ENCODE measurements around the gene CYP2U1.
"Not testable (repeated sequence)": the region's sequence is repeated elsewhere in the genome, so short reads cannot be mapped to it uniquely, and the experiment has no call there.

The CYP2U1 gene

GRCh38 chr4:107917500-107917899 lies 13.8 kb upstream of the CYP2U1 start:
- no peak for DNase-seq (ENCODE audit: low read depth in 3 of 3)

DNA sequence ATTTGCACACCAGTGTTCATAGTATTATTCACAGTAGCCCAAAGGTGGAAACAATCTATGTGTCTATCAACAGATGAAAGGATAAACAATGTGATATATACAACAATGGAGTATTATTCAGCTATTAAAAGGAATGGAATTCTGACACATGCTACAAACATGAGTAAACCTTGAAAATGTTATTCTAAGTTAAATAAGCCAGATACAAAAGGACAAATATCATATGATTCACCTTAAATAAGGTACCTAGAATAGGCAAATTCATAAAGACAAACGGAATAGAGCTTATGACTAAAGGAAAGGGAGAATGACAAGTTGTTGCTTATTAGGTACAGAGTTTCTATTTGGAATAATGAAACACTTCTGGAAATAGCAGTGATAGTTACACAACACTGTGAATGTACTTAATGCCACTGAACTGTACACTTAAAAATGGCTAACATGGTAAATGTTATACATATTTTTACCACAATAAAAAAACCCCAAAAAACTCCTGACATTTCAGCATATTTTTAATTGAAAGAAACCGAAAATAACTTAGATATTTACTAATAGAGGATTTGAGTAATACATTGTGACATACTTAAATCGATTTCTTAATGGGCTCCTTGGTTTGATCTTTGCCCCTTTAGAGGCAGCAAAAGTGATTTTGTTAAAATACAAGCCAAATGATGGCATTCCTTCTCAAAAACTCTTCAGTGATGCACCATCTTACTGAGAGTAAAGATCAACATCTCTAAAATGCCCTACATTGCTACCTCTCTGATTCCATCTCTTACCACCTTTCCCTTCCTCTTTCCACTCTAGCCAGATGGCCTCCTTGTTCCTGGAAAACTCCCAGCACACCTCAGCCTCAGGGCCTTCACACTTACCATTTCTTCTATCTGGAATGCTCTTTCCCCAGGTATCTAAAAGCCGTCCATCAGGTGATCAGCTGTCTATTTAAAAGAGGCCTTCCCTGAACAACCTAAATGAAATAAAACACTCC lies 8.6 kb upstream of the CYP2U1 start:
- no peak for DNase-seq (ENCODE audit: low read depth in 3 of 3)

DNA sequence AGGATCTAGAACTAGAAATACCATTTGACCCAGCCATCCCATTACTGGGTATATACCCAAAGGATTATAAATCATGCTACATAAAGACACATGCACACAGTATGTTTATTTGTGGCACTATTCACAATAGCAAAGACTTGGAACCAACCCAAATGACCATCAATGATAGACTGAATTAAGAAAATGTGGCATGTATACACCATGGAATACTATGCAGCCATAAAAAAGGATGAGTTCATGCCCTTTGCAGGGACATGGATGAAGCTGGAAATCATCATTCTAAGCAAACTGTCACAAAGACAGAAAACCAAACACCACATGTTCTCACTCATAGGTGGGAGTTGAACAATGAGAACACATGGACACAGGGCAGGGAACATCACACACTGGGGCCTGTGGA lies 5.6 kb upstream of the CYP2U1 start:
- DNase-seq (ENCODE audit: low read depth in 3 of 3) = not testable (repeated sequence)

DNA sequence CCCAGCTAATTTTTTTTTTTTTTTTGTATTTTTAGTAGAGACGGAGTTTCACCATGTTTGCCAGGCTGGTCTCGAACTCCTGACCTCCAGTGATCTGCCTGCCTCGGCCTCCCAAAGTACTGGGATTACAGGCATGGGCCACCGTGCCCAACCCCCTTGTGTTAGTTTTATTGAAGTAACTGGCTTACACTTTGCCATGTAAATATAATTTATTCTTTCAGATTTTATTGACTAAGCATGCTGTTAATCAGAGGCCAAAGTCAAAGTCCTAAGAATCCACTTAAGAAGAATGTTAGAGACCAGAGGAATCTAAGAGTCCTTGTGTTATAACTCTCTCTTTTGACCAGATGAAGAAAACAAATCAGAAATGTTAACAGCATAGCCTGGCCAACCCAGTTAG lies 4.5 kb upstream of the CYP2U1 start:
- DNase-seq (ENCODE audit: low read depth in 3 of 3) = not testable (repeated sequence)

DNA sequence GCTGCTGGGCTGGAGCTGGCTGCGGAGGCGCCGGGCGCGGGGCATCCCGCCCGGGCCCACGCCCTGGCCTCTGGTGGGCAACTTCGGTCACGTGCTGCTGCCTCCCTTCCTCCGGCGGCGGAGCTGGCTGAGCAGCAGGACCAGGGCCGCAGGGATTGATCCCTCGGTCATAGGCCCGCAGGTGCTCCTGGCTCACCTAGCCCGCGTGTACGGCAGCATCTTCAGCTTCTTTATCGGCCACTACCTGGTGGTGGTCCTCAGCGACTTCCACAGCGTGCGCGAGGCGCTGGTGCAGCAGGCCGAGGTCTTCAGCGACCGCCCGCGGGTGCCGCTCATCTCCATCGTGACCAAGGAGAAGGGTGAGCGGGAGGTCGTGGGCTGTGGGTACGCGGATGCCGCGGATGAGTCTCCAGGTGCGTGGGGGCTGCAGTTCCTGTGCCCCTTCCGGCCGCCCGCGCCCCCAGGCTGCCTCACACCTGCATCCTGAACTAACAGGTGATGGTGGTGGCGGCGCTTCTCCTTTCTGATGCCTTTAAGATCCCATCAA lies 499 bp downstream of the CYP2U1 start:
- DNase-seq (ENCODE audit: low read depth in 3 of 3) = peak in 2 of 3 experiments; percentile 7 to 14

DNA sequence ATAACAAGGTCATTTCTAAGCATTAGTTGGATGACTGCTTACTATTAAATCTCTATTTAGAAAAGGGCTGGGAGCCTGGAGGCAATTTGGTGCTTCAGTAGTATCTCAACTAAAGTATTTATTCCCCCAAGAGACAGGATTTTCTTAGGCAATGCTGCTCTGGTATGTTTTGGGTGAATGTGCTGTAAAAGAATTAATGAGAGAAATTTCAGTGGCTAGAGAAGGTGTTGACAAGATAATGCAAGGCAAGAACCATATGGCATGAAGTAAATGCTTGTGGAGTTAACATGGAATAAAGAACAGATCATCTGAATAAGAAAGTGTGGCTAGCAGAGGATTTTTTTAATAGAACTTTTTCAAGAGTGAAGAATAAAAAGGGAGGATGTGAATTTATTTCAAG lies 3.9 kb downstream of the CYP2U1 start:
- no peak for DNase-seq (ENCODE audit: low read depth in 3 of 3)

DNA sequence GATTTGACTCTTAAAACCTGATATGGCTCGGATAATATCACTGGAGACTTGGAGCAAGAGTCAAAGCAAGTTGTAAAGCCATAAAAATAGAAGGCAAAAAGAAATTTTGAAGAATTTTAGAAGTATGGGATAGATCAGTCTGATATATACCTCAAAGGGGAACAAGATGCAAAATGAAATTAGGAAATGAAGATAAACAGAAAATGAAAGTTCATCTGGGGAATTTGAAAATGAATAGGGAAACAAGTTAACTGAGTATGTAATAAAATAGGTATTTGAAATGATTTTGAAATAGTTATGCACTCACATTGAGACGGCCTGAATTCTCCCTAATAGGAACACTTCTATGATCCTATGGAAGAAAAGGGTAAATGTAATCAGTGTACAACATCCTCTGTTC lies 5.7 kb downstream of the CYP2U1 start:
- no peak for DNase-seq (ENCODE audit: low read depth in 3 of 3)

- no peak for DNase-seq (ENCODE audit: low read depth in 3 of 3)
Measured at GRCh38 chr4:107939307-107939706, 8.0 kb downstream of the CYP2U1 start.

DNA sequence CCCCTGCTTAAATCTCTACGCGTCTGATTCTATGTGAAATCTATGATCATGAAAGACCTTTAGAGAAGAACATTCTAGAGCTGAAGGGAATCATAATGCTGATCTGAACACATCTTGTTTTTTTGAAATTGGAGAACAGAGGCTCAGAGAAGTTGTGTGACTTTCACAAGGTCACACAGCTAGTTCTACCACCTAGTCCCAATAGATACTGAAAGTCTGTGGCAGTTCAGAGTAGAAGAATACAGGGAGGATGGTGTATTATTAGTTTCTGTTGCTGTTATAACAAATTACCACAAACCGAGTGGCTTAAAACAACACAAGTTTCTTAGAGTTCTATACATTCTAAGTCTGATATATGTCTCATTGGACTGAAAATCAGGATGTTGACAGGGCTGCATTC lies 14.5 kb downstream of the CYP2U1 start:
- DNase-seq (ENCODE audit: low read depth in 3 of 3) = no peak

DNA sequence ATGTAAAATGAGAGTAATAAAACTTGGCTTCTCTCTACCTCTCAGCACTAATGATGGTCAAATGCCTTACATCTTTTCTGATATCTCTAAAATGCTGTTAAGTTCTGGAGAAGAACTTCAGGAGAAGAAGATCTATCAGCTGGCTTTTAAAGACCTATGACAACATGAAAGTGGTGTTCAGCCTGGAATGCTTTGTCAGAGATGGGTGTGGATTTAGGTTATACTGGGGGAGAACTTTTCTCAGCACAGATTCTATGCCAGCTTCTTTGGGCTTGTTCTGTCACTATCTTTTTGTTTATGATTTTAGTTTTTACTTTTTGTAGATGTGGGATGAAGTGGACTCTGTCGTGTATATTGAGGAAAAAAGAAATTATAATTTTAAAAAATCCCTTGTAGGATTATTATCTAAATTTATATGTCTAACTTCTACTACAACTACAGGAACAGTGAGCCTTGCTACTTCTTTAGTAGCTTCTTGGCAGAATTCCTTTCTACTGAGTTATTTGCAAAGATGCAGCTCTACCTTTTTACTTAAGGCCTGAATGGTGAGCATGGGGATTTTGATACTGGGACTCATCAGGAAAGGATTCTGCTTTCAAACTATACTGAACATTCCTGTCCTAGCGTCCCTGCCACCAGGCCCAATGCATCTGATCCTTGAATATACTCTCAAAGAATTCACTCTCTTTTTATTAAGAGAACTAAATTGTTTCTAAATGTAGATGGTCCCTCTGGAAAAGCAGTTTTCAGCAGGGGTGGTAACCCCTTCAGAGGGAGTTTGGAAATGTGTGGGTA lies 19.6 kb downstream of the CYP2U1 start:
- no peak for DNase-seq (ENCODE audit: low read depth in 3 of 3)

DNA sequence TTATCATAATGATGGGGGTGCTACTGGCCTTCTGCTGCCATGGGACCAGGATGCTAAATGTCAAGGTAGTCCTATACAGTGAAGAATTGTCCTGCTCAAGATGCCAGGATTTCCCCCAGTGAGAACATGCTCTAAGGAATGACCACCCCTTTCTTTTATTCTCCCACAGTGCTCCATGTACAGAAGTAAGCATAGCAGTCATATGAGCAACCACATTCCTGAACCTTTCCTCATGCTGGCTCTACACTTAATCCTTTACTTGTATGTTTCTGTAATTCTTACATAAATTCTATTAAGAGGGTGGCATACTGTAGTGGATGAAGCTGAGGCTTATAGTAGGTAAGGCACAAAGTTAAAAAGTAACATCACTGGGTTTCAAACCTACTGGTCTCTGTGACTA lies 20.2 kb downstream of the CYP2U1 start:
- no peak for DNase-seq (ENCODE audit: low read depth in 3 of 3)

GRCh38 chr4:107956011-107956410 lies 24.7 kb downstream of the CYP2U1 start:
- no peak for DNase-seq (ENCODE audit: low read depth in 3 of 3)

- no peak for DNase-seq (ENCODE audit: low read depth in 3 of 3)
Measured at GRCh38 chr4:107966903-107967302, 35.6 kb downstream of the CYP2U1 start.

GRCh38 chr4:107967519-107967918 lies 36.2 kb downstream of the CYP2U1 start:
- not testable (repeated sequence) for DNase-seq (ENCODE audit: low read depth in 3 of 3)

DNA sequence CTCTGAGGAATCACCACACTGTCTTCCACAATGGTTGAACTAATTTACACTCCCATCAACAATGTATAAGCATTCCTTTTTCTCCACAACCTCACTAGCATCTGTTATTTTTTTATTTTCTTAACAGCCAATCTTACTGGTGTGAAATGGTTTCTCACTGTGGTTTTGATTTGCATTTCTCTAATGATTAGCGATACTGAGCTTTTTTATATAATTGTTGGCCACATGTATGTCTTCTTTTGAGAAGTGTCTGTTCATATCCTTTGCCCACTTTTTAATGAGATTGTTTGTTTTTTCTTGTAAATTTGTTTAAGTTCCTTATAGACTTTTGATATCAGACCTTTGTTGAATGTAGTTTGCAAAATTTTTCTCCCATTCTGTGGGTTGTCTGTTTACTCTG lies 36.6 kb downstream of the CYP2U1 start:
- DNase-seq (ENCODE audit: low read depth in 3 of 3) = not testable (repeated sequence)

DNA sequence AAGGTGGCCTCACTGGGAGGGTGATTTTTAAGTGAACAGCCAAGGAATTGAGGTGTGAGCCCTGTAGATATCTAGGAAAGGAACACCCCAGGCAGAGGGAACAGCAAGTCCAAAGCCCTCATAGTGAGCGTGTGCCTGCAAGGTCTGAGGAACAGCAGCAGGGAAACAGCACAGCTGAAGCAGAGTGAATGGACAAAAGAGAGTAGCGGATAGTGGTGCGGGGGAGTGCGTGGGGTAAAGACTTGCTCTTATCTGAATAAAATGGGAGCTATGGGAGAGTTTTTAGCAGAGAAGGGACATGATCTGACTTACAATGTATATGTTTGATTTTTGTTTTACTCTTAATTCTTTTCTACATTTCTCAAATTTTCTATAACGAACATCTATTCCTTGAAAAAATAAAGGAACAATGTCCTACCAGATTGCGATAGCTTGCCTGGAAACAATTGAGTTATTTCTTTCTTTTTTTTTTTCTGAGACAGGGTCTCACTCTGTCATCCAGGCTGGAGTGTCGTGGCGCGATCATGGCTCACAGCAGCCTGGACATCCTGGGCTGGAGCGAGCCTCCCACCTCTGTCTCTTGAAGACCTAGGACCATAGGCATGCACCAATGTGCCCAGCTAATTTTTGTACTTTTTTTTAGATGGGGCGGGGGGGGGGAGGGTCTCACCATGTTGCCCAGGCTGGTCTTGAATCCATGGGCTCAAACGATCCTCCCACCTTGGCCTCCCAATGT lies 38.9 kb downstream of the CYP2U1 start:
- DNase-seq (ENCODE audit: low read depth in 3 of 3) = no peak

GRCh38 chr4:107972605-107973004 lies 41.3 kb downstream of the CYP2U1 start:
- DNase-seq (ENCODE audit: low read depth in 3 of 3) = no peak

DNA sequence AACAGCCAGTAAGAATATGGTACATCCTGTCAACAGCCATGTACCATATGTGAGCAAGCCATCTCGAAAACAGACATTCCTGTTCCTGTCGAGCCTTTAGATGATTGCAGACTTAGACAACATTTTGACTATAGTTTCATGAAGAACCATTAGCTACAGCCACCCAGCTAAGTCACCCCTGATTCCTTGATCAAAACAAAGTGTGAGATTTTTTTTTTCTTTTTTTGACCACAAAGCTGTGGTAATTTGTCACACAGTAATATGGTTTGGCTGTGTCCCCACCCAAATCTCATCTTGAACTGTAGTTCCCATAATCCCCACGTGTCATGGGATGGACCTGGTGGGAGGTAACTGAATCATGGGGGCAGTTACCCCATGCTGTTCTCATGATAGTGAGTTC lies 43.2 kb downstream of the CYP2U1 start:
- no peak for DNase-seq (ENCODE audit: low read depth in 3 of 3)

DNA sequence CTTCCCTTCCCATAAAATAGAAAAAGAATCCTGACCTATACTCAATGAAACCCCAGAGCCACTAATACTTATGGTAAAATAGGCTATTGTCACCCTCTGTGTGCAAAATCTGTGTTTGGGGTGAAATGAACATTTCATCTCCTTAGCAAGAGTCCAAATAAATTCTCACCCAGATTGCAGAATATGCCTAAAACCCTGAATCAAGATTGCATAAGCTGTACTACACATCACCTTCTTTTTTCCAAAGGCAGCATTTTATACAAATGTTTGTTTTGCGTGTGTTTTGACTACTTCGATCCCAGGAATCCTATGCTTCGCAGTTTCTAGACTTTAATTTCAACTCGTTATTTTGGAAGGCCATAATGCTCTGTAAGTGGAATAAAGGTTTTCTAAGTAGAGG lies 46.1 kb downstream of the CYP2U1 start:
- no peak for DNase-seq (ENCODE audit: low read depth in 3 of 3)

- DNase-seq (ENCODE audit: low read depth in 3 of 3) = no peak
Measured at GRCh38 chr4:107977966-107978705, 46.8 kb downstream of the CYP2U1 start.
